ENCODE measurements around the gene GPX7.

The GPX7 gene

DNA sequence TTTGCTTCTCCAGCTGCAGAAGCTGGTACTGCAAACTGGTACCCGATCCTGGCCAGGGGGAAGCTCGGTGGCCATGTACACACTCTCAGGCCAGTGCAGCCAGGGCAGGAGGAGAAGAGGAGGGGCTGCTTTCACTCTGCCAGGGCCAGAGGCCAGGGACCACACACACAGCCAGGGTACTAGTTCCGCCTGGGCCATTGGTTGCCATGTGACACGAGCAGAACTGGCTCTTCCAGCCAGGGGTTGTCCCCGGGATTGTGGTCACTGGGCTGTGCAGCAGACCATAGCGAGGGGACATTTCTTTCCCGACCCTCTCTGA is 27.1 kb downstream of the GPX7 start:
- no peak overlapping the region for H3K9ac ChIP-seq (ENCODE audit: low read length in 2 of 2)

DNA sequence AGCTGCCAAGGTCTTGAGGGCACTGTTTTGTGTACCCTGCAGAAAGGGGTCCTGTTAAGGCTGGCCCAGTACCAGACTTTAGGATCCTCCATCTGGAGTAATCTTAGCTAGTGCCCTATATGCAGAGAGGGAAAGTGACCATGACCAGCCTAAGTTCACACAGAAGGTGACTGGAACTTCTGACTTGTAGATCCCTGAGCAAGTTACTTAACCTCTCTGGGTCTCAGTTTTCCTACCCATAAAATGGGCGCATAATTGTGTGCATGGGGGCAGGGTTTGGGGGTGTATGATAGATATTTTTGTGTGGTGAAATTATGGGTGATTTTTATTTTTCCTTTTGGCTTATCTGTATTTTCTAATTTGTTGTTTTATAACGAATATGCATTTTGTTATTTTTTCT is 27.5 kb downstream of the GPX7 start:
- no peak overlapping the region for H3K9ac ChIP-seq (ENCODE audit: low read length in 2 of 2)
- no peak overlapping the region for H3K27ac ChIP-seq (ENCODE audit: low read length)
- peaks cover 27 to 29% of the 10 kb centered on the region in 2 donors for H3K27me3 ChIP-seq (ENCODE audit: control insufficient read depth in 1 of 2, insufficient read depth in 2 of 2, low read length in 2 of 2)
- H3K4me1 ChIP-seq (ENCODE audit: control insufficient read depth, insufficient read depth, low read length), result peaks cover 18% of the 10 kb centered on the region
- no peaks in the 10 kb centered on the region for H3K9me3 ChIP-seq (ENCODE audit: control insufficient read depth in 2 of 2, low read length in 2 of 2)
- H3K36me3 ChIP-seq (ENCODE audit: control insufficient read depth in 2 of 2, insufficient read depth in 2 of 2, low read length in 2 of 2), result no peaks in the 10 kb centered on the region
- H3K4me3 ChIP-seq (ENCODE audit: low read length in 2 of 2), result no peak overlapping the region

More for the DNA sequence above, 27.1 kb downstream of the GPX7 start:
- no peak overlapping the region for H3K27ac ChIP-seq (ENCODE audit: low read length)
- peaks cover 26% of the 10 kb centered on the region in 2 donors for H3K27me3 ChIP-seq (ENCODE audit: control insufficient read depth in 1 of 2, insufficient read depth in 2 of 2, low read length in 2 of 2)
- peaks cover 18% of the 10 kb centered on the region for H3K4me1 ChIP-seq (ENCODE audit: control insufficient read depth, insufficient read depth, low read length)
- H3K36me3 ChIP-seq (ENCODE audit: control insufficient read depth in 2 of 2, insufficient read depth in 2 of 2, low read length in 2 of 2), result no peaks in the 10 kb centered on the region
- H3K9me3 ChIP-seq (ENCODE audit: control insufficient read depth in 2 of 2, low read length in 2 of 2), result no peaks in the 10 kb centered on the region
- H3K4me3 ChIP-seq (ENCODE audit: low read length in 2 of 2), result no peak overlapping the region

DNA sequence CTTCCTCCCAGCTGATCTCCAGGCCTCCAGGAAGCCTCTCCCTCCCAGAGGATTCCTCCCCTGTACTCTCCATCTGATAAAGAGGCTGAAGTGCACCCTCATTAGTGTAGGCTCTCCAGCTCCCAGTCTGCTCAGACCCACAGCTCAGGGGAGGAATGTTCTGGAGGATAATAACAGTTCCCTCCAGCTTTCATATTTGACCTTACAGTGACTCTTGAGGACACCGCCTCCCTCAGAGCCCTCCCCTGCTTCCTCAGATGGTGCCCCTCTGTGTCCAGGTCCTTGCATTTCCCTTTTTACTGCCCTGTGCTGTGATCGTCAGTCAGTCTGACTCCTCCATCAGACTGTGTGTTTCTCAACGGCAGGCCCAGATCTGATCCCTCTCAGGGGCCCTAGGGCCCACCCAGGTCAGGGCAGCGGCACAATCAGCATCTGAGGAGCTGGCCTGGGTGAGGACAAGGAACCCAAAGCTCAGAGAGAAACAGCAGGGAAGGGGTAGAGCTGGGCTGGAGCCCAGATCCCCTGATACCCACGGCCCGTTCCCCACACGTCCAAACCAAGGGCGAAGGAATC is 29.7 kb downstream of the GPX7 start:
- no peaks in the 10 kb centered on the region for H3K9me3 ChIP-seq (ENCODE audit: control insufficient read depth in 2 of 2, low read length in 2 of 2)
- no peak overlapping the region for H3K27ac ChIP-seq (ENCODE audit: low read length)
- H3K27me3 ChIP-seq (ENCODE audit: control insufficient read depth in 1 of 2, insufficient read depth in 2 of 2, low read length in 2 of 2), result peaks cover 29 to 31% of the 10 kb centered on the region in 2 donors
- H3K36me3 ChIP-seq (ENCODE audit: control insufficient read depth in 2 of 2, insufficient read depth in 2 of 2, low read length in 2 of 2), result no peaks in the 10 kb centered on the region
- H3K4me3 ChIP-seq (ENCODE audit: low read length in 2 of 2), result no peak overlapping the region
- H3K4me1 ChIP-seq (ENCODE audit: control insufficient read depth, insufficient read depth, low read length), result peaks cover 18% of the 10 kb centered on the region
- H3K9ac ChIP-seq (ENCODE audit: low read length in 2 of 2), result no peak overlapping the region

DNA sequence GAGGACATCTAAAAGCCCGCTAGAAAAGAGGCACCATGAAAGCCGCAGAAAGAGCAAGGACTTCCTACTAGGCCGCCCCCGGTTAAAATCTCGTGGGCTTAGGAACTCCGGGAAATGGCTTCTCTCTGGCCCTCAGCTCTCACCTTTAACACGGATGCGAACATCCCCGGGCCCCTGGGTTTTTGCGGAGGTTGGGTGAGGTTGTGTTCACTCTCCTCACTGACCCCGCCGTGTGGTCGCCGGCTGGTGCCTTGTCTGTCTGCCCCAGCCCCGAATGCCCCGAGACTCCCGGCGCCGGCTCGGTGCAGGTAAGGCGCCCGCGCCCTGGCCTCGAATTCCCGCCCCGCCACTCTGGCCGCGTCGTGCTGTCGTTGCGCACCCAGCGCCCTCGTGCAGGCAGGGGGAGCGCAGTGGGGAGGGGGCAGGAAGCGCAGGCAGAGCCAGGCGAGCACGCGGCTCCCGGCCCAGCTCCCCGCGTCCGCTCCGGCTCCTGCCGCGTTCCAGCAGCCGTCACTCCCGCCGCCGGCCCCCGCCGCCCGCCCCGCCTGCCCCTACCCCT is 30.6 kb downstream of the GPX7 start, which contains the start of gene SHISAL2A:
Gene SHISAL2A (plus strand): TSS at position 437 of the 559 bp plus-strand sequence. CDS start 326 bp downstream, outside the sequence.
- H3K4me1 ChIP-seq (ENCODE audit: control insufficient read depth, insufficient read depth, low read length), result peaks cover 18% of the 10 kb centered on the region
- peak within 1 kb of the TSS in 1 of 2 donors; percentile 62 for H3K4me3 ChIP-seq (ENCODE audit: low read length in 2 of 2)
- peaks cover 29 to 32% of the 10 kb centered on the region in 2 donors for H3K27me3 ChIP-seq (ENCODE audit: control insufficient read depth in 1 of 2, insufficient read depth in 2 of 2, low read length in 2 of 2)
- H3K9me3 ChIP-seq (ENCODE audit: control insufficient read depth in 2 of 2, low read length in 2 of 2), result no peaks in the 10 kb centered on the region
- H3K36me3 ChIP-seq (ENCODE audit: control insufficient read depth in 2 of 2, insufficient read depth in 2 of 2, low read length in 2 of 2), result no peaks in the 10 kb centered on the region
- no peak within 1 kb of the TSS for H3K27ac ChIP-seq (ENCODE audit: low read length)
- no peak within 1 kb of the TSS for H3K9ac ChIP-seq (ENCODE audit: low read length in 2 of 2)

DNA sequence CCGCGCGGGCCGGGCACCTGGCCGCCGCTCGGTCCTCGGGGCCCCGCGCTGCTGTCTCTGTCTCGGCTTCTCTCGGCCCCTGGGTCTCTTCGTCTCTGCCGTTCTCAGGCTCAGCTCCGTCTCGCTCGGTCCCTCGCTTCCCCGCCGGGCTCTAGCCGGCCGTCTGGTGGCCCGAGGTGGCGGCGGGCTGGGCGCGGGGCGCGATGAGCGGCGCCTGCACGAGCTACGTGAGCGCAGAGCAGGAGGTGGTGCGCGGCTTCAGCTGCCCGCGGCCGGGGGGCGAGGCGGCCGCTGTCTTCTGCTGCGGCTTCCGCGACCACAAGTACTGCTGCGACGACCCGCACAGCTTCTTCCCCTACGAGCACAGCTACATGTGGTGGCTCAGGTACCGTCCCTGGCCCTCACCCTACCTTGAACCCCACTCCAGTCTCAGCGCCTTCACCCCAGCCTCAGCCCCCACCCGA is 31.2 kb downstream of the GPX7 start:
- no peak overlapping the region for H3K9ac ChIP-seq (ENCODE audit: low read length in 2 of 2)
- H3K9me3 ChIP-seq (ENCODE audit: control insufficient read depth in 2 of 2, low read length in 2 of 2), result no peaks in the 10 kb centered on the region
- H3K27me3 ChIP-seq (ENCODE audit: control insufficient read depth in 1 of 2, insufficient read depth in 2 of 2, low read length in 2 of 2), result peaks cover 29 to 32% of the 10 kb centered on the region in 2 donors
- peaks cover 18% of the 10 kb centered on the region for H3K4me1 ChIP-seq (ENCODE audit: control insufficient read depth, insufficient read depth, low read length)
- no peak overlapping the region for H3K27ac ChIP-seq (ENCODE audit: low read length)
- no peaks in the 10 kb centered on the region for H3K36me3 ChIP-seq (ENCODE audit: control insufficient read depth in 2 of 2, insufficient read depth in 2 of 2, low read length in 2 of 2)
- peak overlapping the region in 1 of 2 donors; percentile 62 for H3K4me3 ChIP-seq (ENCODE audit: low read length in 2 of 2)

DNA sequence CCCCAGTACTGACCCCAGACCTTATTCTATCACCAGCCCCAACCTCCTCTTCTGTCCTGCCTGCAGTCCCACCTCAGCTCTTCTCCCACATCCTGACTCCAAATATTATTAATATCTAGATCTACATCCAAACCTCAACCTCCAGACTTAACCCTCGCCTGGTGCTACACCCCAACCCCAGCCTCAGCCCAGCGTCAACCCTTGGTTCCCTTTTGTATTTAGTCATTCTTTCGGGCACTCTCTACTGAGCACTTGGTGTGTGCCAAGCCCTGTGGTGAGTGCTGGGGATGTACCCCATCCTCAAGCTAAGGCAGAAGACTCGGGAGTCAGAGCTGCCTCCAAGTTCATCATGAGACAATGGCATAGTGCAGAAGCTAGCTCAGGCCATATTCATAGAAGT is 31.9 kb downstream of the GPX7 start:
- H3K9me3 ChIP-seq (ENCODE audit: control insufficient read depth in 2 of 2, low read length in 2 of 2), result no peaks in the 10 kb centered on the region
- peaks cover 29 to 32% of the 10 kb centered on the region in 2 donors for H3K27me3 ChIP-seq (ENCODE audit: control insufficient read depth in 1 of 2, insufficient read depth in 2 of 2, low read length in 2 of 2)
- peaks cover 18% of the 10 kb centered on the region for H3K4me1 ChIP-seq (ENCODE audit: control insufficient read depth, insufficient read depth, low read length)
- no peaks in the 10 kb centered on the region for H3K36me3 ChIP-seq (ENCODE audit: control insufficient read depth in 2 of 2, insufficient read depth in 2 of 2, low read length in 2 of 2)
- H3K27ac ChIP-seq (ENCODE audit: low read length), result no peak overlapping the region
- H3K9ac ChIP-seq (ENCODE audit: low read length in 2 of 2), result no peak overlapping the region
- H3K4me3 ChIP-seq (ENCODE audit: low read length in 2 of 2), result no peak overlapping the region

DNA sequence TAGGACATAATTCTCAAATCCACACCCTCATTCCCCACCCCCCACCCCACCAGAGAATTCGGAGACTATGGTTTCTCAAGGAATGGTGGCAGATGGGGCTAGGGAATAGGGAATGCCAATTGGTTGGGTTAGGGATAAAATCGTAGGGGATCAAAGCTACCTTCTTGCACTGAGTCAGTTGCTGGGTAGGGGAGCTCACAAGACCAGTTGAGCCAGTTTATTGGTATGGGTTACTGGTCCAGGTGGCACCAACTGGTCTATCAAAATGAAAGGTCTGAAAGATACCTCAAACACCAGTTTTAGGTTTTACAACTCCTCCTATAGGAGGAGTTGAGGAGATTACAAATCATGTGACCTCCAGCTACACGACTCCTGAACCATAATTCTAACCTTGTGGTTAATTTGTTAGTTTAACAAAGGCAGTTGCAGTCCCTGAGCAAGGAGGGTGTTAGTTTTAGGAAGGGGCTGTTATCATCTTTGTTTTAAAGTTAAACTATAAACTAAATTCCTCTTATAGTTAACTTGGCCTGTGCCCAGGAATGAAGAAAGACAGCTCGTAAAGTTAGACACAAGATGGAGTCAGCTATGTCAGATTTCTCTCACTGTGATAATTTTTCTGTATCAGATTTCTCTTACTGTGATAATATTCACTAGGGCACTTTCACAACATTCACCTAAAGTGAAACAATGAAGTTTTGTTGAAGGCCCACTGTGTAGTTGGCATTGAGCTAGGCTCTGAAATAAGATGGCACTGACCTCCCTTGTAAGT is 33.3 kb downstream of the GPX7 start:
- Histone ChIP-seq H3K36me3 (ENCODE audit: control insufficient read depth in 2 of 2, insufficient read depth in 2 of 2, low read length in 2 of 2) (no peaks in the 10 kb centered on the region), H3K27ac (ENCODE audit: low read length) (no peak overlapping the region), H3K4me3 (ENCODE audit: low read length in 2 of 2) (no peak overlapping the region), H3K27me3 (ENCODE audit: control insufficient read depth in 1 of 2, insufficient read depth in 2 of 2, low read length in 2 of 2) (peaks cover 28 to 29% of the 10 kb centered on the region in 2 donors), H3K4me1 (ENCODE audit: control insufficient read depth, insufficient read depth, low read length) (peaks cover 12% of the 10 kb centered on the region), H3K9me3 (ENCODE audit: control insufficient read depth in 2 of 2, low read length in 2 of 2) (no peaks in the 10 kb centered on the region), H3K9ac (ENCODE audit: low read length in 2 of 2) (no peak overlapping the region)

DNA sequence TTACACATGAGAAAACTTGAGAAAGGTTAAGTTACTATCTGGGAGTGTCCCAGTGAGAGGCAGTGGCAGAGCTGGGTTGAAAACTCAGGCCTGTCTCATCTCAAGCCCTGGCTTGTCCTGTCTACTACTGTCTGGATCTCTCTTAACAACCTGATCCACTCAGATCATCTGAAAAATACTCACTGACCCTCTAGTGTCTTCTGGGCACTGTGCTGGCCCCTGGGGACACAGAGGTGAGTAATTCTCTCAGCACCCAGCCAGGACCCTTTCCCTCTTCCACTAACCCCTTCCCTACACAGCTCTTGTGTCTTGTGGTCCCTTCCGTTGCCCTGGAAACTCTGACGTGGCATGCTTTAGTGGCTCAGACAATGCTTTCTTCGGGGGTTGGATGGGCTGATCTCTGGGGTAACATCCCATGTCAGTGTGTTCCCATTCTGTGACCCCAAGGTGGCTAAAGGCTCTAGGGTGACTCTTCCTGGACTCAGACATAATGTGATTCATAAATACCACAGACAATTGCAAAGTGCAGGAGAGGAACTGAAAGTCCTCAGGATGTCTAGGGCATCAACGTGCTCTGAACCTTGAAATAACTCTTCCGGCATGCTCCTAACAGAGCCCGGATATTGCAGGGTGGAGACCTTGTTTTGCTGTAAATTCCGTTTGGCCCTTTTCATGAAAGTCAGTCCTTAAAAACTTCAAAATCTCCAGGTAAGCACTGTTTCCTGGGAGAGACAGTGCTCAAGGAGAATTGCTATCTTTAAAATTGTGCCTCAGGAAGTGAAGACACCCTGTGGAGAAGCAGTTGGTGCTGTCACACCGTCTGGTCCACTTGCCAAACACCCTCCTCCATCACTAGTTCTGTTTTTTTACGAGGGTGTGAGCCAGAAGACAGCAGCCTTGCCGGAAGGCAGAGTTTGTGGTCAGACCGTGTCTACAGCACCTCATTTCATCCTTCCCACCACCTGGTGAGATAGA is 34.8 kb downstream of the GPX7 start:
- H3K4me3 ChIP-seq (ENCODE audit: low read length in 2 of 2), result no peak overlapping the region
- no peak overlapping the region for H3K9ac ChIP-seq (ENCODE audit: low read length in 2 of 2)
- no peaks in the 10 kb centered on the region for H3K36me3 ChIP-seq (ENCODE audit: control insufficient read depth in 2 of 2, insufficient read depth in 2 of 2, low read length in 2 of 2)
- no peaks in the 10 kb centered on the region for H3K9me3 ChIP-seq (ENCODE audit: control insufficient read depth in 2 of 2, low read length in 2 of 2)
- H3K27me3 ChIP-seq (ENCODE audit: control insufficient read depth in 1 of 2, insufficient read depth in 2 of 2, low read length in 2 of 2), result peaks cover 23 to 24% of the 10 kb centered on the region in 2 donors
- H3K4me1 ChIP-seq (ENCODE audit: control insufficient read depth, insufficient read depth, low read length), result peaks cover 12% of the 10 kb centered on the region
- H3K27ac ChIP-seq (ENCODE audit: low read length), result no peak overlapping the region

DNA sequence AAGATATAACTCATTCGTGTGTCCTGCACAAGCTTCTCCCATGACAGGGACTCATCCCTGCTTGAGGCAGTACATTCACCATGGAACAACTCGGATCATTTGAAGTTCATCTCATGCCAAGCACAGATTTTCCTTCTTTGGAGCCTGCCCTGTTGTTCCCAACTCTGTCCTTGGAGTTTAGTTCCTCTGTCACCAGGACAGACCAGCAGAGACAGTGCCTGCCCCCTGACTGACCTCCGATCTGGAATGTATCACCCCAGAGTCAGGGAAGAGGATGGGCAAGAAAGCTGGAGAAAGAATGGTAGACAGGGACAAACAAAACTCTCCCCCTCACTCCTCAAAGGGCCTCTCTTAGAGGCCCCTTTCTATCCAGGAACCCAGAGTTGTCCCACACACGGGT is 35.8 kb downstream of the GPX7 start:
- no peak overlapping the region for H3K27ac ChIP-seq (ENCODE audit: low read length)
- no peaks in the 10 kb centered on the region for H3K9me3 ChIP-seq (ENCODE audit: control insufficient read depth in 2 of 2, low read length in 2 of 2)
- H3K27me3 ChIP-seq (ENCODE audit: control insufficient read depth in 1 of 2, insufficient read depth in 2 of 2, low read length in 2 of 2), result peaks cover 15% of the 10 kb centered on the region in 2 donors
- H3K36me3 ChIP-seq (ENCODE audit: control insufficient read depth in 2 of 2, insufficient read depth in 2 of 2, low read length in 2 of 2), result no peaks in the 10 kb centered on the region
- peaks cover 8% of the 10 kb centered on the region for H3K4me1 ChIP-seq (ENCODE audit: control insufficient read depth, insufficient read depth, low read length)
- no peak overlapping the region for H3K9ac ChIP-seq (ENCODE audit: low read length in 2 of 2)
- no peak overlapping the region for H3K4me3 ChIP-seq (ENCODE audit: low read length in 2 of 2)

DNA sequence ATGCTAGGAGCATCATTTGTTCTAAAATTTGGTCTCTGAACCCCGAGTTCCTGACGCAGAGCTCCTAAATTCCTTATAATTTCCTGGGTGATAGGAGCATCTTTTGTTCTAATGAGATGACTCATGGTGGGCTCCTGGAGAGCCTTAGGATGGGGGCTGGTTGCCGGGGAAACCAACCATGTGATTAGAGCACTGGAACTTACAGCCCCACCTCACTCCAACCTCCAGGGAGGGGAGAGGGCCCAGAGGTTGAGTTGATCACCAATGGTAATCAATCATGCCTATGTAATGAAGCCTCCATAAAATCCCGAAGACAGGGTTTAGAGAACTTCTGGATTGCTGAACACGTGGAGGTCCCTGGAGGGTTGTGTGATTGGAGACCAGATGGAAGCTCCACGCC is 38.5 kb downstream of the GPX7 start:
- H3K27me3 ChIP-seq (ENCODE audit: control insufficient read depth in 1 of 2, insufficient read depth in 2 of 2, low read length in 2 of 2), result peaks cover 0 to 3% of the 10 kb centered on the region in 2 donors
- H3K36me3 ChIP-seq (ENCODE audit: control insufficient read depth in 2 of 2, insufficient read depth in 2 of 2, low read length in 2 of 2), result no peaks in the 10 kb centered on the region
- no peak overlapping the region for H3K4me3 ChIP-seq (ENCODE audit: low read length in 2 of 2)
- no peaks in the 10 kb centered on the region for H3K9me3 ChIP-seq (ENCODE audit: control insufficient read depth in 2 of 2, low read length in 2 of 2)
- H3K27ac ChIP-seq (ENCODE audit: low read length), result no peak overlapping the region
- no peak overlapping the region for H3K9ac ChIP-seq (ENCODE audit: low read length in 2 of 2)
- no peaks in the 10 kb centered on the region for H3K4me1 ChIP-seq (ENCODE audit: control insufficient read depth, insufficient read depth, low read length)
